HEK293 (cell line): ENCODE data around the gene SCFD2.

ENCODE experiments used
- CTCF ChIA-PET: fragments of 350-600 bp; formaldehyde crosslinking; extraction: SDS; loops from one replicate; lab custom pipeline; 2021; ENCODE audit warnings: antibody characterized with exemption; lab: Yijun Ruan, JAX
- POLR2A ChIA-PET: fragments of 300-600 bp; formaldehyde crosslinking; extraction: SDS; loops from one replicate; lab custom pipeline; 2020; ENCODE audit warnings: antibody characterized with exemption, inconsistent platforms; lab: Yijun Ruan, JAX
- H3K27ac ChIP-seq: fragments of 200-500 bp; sonication (Bioruptor generic); 2 replicates; pipeline ENCODE4 v1.5.1; 2014; ENCODE audit warnings: low read depth, low read length, control low read depth, inconsistent platforms; ENCODE audit errors: extremely low read depth
- H3K36me3 ChIP-seq, 2 experiments: fragments of 200-500 bp in 1 of 2; sonication (Bioruptor generic) in 1 of 2; 1 replicate in 1 of 2; 2 replicates in 1 of 2; pipeline ENCODE4 v1.5.1; 2014 to 2017; ENCODE audit warnings: inconsistent platforms in 2 of 2, low read length in 2 of 2; ENCODE audit not compliant: control insufficient read depth in 2 of 2, insufficient read depth in 1 of 2
- H3K4me1 ChIP-seq: fragments of 200-500 bp; sonication (Bioruptor generic); 2 replicates; pipeline ENCODE4 v1.5.1; 2014; ENCODE audit warnings: mild to moderate bottlenecking, low read length, inconsistent platforms; ENCODE audit not compliant: control insufficient read depth, insufficient read depth
- H3K4me3 ChIP-seq: 2 replicates; pipeline ENCODE4 v1.5.1; 2011; ENCODE audit warnings: low read depth, mild to moderate bottlenecking, control low read depth, low read length, moderate library complexity
- H3K9me3 ChIP-seq: fragments of 200-500 bp; sonication (Bioruptor generic); 2 replicates; pipeline ENCODE4 v1.5.1; 2014; ENCODE audit warnings: low read depth, low read length, inconsistent platforms; ENCODE audit not compliant: control insufficient read depth, insufficient read depth
- HOXC10 ChIP-seq: sonication (generic); formaldehyde crosslinking; IDR thresholded peaks from 2 replicates; pipeline ENCODE4 v1.8.1; 2023; ENCODE audit warnings: mild to moderate bottlenecking, missing genetic modification reagents
- IKZF3 ChIP-seq: fragments of 450-650 bp; IDR thresholded peaks from 2 replicates; pipeline ENCODE4 v1.5.0; 2018; ENCODE audit warnings: missing biosample characterization, mild to moderate bottlenecking, missing genetic modification characterization, moderate library complexity
- PRDM10 ChIP-seq: fragments of 450-650 bp; formaldehyde crosslinking; IDR thresholded peaks from 2 replicates; pipeline ENCODE4 v1.5.1; 2016; ENCODE audit warnings: missing biosample characterization, missing genetic modification characterization
- WT1 ChIP-seq: fragments of 450-650 bp; formaldehyde crosslinking; IDR thresholded peaks from 2 replicates; pipeline ENCODE4 v1.5.1; 2016; ENCODE audit warnings: missing biosample characterization, missing genetic modification characterization
- ZBTB21 ChIP-seq: fragments of 450-650 bp; formaldehyde crosslinking; IDR thresholded peaks from 2 replicates; pipeline ENCODE4 v1.5.1; 2017; ENCODE audit warnings: missing biosample characterization, missing genetic modification characterization
- ZFP41 ChIP-seq: fragments of 450-650 bp; formaldehyde crosslinking; IDR thresholded peaks from 2 replicates; pipeline ENCODE4 v1.5.1; 2016; ENCODE audit warnings: missing biosample characterization, missing genetic modification characterization, borderline replicate concordance
- ZIC2 ChIP-seq: fragments of 450-650 bp; formaldehyde crosslinking; IDR thresholded peaks from 2 replicates; pipeline ENCODE4 v1.5.1; 2016; ENCODE audit warnings: missing biosample characterization, missing genetic modification characterization
- ZNF112 ChIP-seq: fragments of 450-650 bp; formaldehyde crosslinking; IDR thresholded peaks from 2 replicates; pipeline ENCODE4 v1.5.0; 2017; ENCODE audit warnings: missing biosample characterization, missing genetic modification characterization
- ZNF155 ChIP-seq: fragments of 450-650 bp; formaldehyde crosslinking; IDR thresholded peaks from 2 replicates; pipeline ENCODE4 v1.5.1; 2016; ENCODE audit warnings: missing biosample characterization, missing genetic modification characterization
- ZNF169 ChIP-seq: fragments of 450-650 bp; formaldehyde crosslinking; IDR thresholded peaks from 2 replicates; pipeline ENCODE4 v1.5.1; 2016; ENCODE audit warnings: missing biosample characterization, missing genetic modification characterization
- ZNF18 ChIP-seq: fragments of 450-650 bp; formaldehyde crosslinking; IDR thresholded peaks from 2 replicates; pipeline ENCODE4 v1.5.1; 2016; ENCODE audit warnings: missing biosample characterization, missing genetic modification characterization
- ZNF335 ChIP-seq: fragments of 450-650 bp; formaldehyde crosslinking; conservative IDR thresholded peaks from 2 replicates; pipeline ENCODE4 v1.5.1; 2016; ENCODE audit warnings: missing biosample characterization, missing genetic modification characterization
- ZNF473 ChIP-seq: fragments of 450-650 bp; formaldehyde crosslinking; IDR thresholded peaks from 2 replicates; pipeline ENCODE4 v1.5.1; 2017; ENCODE audit warnings: missing biosample characterization, missing genetic modification characterization
- ZNF558 ChIP-seq: fragments of 450-650 bp; formaldehyde crosslinking; IDR thresholded peaks from 2 replicates; pipeline ENCODE4 v1.5.1; 2016; ENCODE audit warnings: missing biosample characterization, missing genetic modification characterization
- ZNF571 ChIP-seq: fragments of 450-650 bp; formaldehyde crosslinking; IDR thresholded peaks from 2 replicates; pipeline ENCODE4 v1.5.0; 2017; ENCODE audit warnings: missing biosample characterization, missing genetic modification characterization
- ZNF639 ChIP-seq: fragments of 450-650 bp; formaldehyde crosslinking; IDR thresholded peaks from 2 replicates; pipeline ENCODE4 v1.5.1; 2016; ENCODE audit warnings: missing biosample characterization, missing genetic modification characterization
- ZNF654 ChIP-seq: fragments of 450-650 bp; formaldehyde crosslinking; IDR thresholded peaks from 2 replicates; pipeline ENCODE4 v1.5.1; 2016; ENCODE audit warnings: low read depth, missing biosample characterization, missing genetic modification characterization
- ZNF704 ChIP-seq: fragments of 450-650 bp; formaldehyde crosslinking; IDR thresholded peaks from 2 replicates; pipeline ENCODE4 v1.5.1; 2016; ENCODE audit warnings: missing biosample characterization, missing genetic modification characterization
- ZNF76 ChIP-seq: fragments of 450-650 bp; formaldehyde crosslinking; IDR thresholded peaks from 2 replicates; pipeline ENCODE4; 2016; ENCODE audit warnings: low read depth, missing biosample characterization, missing genetic modification characterization, borderline replicate concordance
- ZSCAN16 ChIP-seq: fragments of 450-650 bp; formaldehyde crosslinking; IDR thresholded peaks from 2 replicates; pipeline ENCODE4 v1.5.1; 2016; ENCODE audit warnings: missing biosample characterization, missing genetic modification characterization

SCFD2 gene

GRCh38 chr4:52917817-52918216 is 448.0 kb downstream of the SCFD2 start:
- Histone ChIP-seq H3K27ac (no peak overlapping the region), H3K9me3 (no peaks in the 10 kb centered on the region), H3K4me1 (no peaks in the 10 kb centered on the region), H3K4me3 (no peak overlapping the region), H3K36me3 (no peaks in the 10 kb centered on the region)
- ChIA-PET CTCF (no interaction called here), POLR2A (no interaction called here)
- TF ChIP-seq IKZF3: no peak
- TF ChIP-seq ZNF571 (tag by site-specific recombination): no peak
- TF ChIP-seq ZBTB21 (tag by site-specific recombination): no peak
- TF ChIP-seq ZNF169 (tag by site-specific recombination): no peak
- TF ChIP-seq ZNF155: no peak
- no peak for TF ChIP-seq PRDM10 (tag by site-specific recombination)
- TF ChIP-seq ZNF18 (tag by site-specific recombination): no peak
- no peak for TF ChIP-seq HOXC10 (CRISPR knock-in tag)

- CTCF ChIA-PET: interaction anchor here (1.0 kb wide), 1 partner anchor 52 kb away, joined by 3 read pairs; no protein-coding TSS in a partner anchor
- TF ChIP-seq ZNF335 (tag by site-specific recombination) (no peak), ZFP41 (tag by site-specific recombination) (no peak), ZNF76 (tag by site-specific recombination) (no peak), ZNF112 (tag by site-specific recombination) (no peak), HOXC10 (CRISPR knock-in tag) (no peak), ZSCAN16 (tag by site-specific recombination) (no peak), ZNF473 (tag by site-specific recombination) (no peak), ZNF704 (tag by site-specific recombination) (no peak), WT1 (tag by site-specific recombination) (no peak), ZIC2 (tag by site-specific recombination) (no peak), ZNF654 (no peak), ZNF639 (no peak), ZNF558 (tag by site-specific recombination) (no peak)
- TF ChIP-seq, all 188 proteins: peak for 0
- POLR2A ChIA-PET: no interaction called here
Observed at GRCh38 chr4:52915730-52916300, 450.0 kb downstream of the SCFD2 start.

More at GRCh38 chr4:52915730-52916300, 450.0 kb downstream of the SCFD2 start:
- no peaks in the 10 kb centered on the region for H3K9me3 ChIP-seq
- no peaks in the 10 kb centered on the region for H3K36me3 ChIP-seq
- H3K4me1 ChIP-seq: no peaks in the 10 kb centered on the region
- H3K27ac ChIP-seq: no peak overlapping the region
- H3K4me3 ChIP-seq: no peak overlapping the region
